ENCODE results near the gene SIVA1. TPM values are rescaled to one million over a fixed set of nuclear protein-coding genes. Genes with fewer than 3 reads are reported as not detected.
A peak's percentile ranks its signal among the peaks of the same experiment; 100 is the strongest.

The SIVA1 gene
- total and polyA plus RNA-seq, 8 donors = 29.1 to 136 (median 42.6) TPM

GRCh38 chr14:104775073-104775489 is 22.1 kb downstream of the SIVA1 start:
- peaks cover 0 to 6% (median 0%) of the 10 kb centered on the region in 3 donors for H3K36me3 ChIP-seq

GRCh38 chr14:104776481-104776880 is 23.5 kb downstream of the SIVA1 start:
- Histone ChIP-seq H3K4me1 (peaks cover 12 to 18% (median 13%) of the 10 kb centered on the region in 3 donors), H3K4me3 (no peak overlapping the region), H3K9me3 (no peaks in the 10 kb centered on the region), H3K27me3 (no peaks in the 10 kb centered on the region), H3K27ac (peak overlapping the region in 2 of 4 donors; percentile 11 to 46), H3K36me3 (peaks cover 0 to 6% (median 0%) of the 10 kb centered on the region in 3 donors)
- intact Hi-C loops (cut with DNase I) = no loop called here
- DNase-seq = peak in 2 of 6 donors; percentile 48 to 72
- WGBS, 2 donors = 97 to 98% methylated on average over 15 of the region's 15 CpGs
- TF ChIP-seq, protein P1, sequence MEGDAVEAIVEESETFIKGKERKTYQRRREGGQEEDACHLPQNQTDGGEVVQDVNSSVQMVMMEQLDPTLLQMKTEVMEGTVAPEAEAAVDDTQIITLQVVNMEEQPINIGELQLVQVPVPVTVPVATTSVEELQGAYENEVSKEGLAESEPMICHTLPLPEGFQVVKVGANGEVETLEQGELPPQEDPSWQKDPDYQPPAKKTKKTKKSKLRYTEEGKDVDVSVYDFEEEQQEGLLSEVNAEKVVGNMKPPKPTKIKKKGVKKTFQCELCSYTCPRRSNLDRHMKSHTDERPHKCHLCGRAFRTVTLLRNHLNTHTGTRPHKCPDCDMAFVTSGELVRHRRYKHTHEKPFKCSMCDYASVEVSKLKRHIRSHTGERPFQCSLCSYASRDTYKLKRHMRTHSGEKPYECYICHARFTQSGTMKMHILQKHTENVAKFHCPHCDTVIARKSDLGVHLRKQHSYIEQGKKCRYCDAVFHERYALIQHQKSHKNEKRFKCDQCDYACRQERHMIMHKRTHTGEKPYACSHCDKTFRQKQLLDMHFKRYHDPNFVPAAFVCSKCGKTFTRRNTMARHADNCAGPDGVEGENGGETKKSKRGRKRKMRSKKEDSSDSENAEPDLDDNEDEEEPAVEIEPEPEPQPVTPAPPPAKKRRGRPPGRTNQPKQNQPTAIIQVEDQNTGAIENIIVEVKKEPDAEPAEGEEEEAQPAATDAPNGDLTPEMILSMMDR (IDR thresholded peaks at IDR 0.05) = no peak
- no peak for FAIRE-seq
- ATAC-seq = no peak

More at GRCh38 chr14:104775073-104775489, 22.1 kb downstream of the SIVA1 start:
- no peaks in the 10 kb centered on the region for H3K27me3 ChIP-seq
- DNase-seq (peak in 2 of 6 donors; percentile 46 to 66), ATAC-seq (no peak), FAIRE-seq (no peak)
- H3K27ac ChIP-seq = peak overlapping the region in 3 of 4 donors; percentile 8 to 39 (median 28)
- intact Hi-C loops (cut with DNase I) = no loop called here
- TF ChIP-seq, protein P1 (IDR thresholded peaks at IDR 0.05) = no peak
- no peaks in the 10 kb centered on the region for H3K9me3 ChIP-seq
- 78 to 80% methylated on average over 13 of the region's 13 CpGs for WGBS, 2 donors
- no peak overlapping the region for H3K4me3 ChIP-seq
- peaks cover 12 to 18% (median 13%) of the 10 kb centered on the region in 3 donors for H3K4me1 ChIP-seq

DNA sequence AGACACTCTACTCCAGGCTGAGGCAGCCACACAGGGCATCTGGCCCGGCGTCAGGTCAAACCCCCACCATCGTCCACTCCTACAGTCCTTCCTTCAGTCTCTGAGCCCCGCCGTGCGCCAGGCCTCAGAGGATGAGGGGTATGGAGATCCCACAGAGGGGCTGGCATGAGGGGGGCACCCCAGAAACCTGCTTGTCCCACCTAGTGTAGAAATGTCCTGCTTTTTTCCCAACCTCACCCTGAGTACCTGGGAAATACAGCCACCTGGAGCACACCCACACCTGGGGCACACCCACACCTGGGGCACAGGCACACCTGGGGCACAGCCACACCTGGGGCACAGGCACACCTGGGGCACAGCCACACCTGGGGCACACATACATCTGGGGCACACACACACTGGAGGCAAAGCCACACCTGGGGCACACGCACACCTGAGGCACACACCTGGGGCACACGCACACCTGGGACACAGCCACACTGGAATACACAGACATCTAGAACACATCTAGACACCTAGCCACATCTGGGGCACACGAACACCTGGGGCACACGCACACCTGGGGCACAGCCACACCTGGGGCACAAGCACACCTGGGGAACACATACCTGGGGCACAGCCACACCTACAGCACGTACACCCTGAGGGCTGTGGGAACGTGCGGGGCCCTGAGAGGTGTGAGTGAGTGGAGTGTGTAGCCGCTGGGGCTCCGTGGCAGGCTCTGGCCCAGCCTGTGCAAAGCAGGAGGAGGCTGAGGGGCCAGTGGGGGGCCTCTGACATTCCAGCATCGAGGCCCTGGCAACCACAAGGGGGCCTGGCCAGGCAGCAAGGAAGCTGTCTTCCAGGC is 24.2 kb downstream of the SIVA1 start:
- peaks cover 12 to 18% (median 13%) of the 10 kb centered on the region in 3 donors for H3K4me1 ChIP-seq
- H3K9me3 ChIP-seq = no peaks in the 10 kb centered on the region
- intact Hi-C loops (cut with DNase I) = no loop called here
- ATAC-seq = no peak
- H3K27me3 ChIP-seq = no peaks in the 10 kb centered on the region
- no peak overlapping the region for H3K4me3 ChIP-seq
- 82 to 85% methylated on average over 15 to 16 of the region's 16 CpGs for WGBS, 2 donors
- TF ChIP-seq, protein P1 (IDR thresholded peaks at IDR 0.05) = no peak
- H3K27ac ChIP-seq = no peak overlapping the region
- peak in 2 of 6 donors; percentile 35 to 67 for DNase-seq
- H3K36me3 ChIP-seq = peaks cover 0 to 5% (median 0%) of the 10 kb centered on the region in 3 donors
- no peak for FAIRE-seq

GRCh38 chr14:104777808-104778249 is 24.9 kb downstream of the SIVA1 start:
- Histone ChIP-seq H3K36me3 (no peaks in the 10 kb centered on the region), H3K4me1 (peaks cover 12 to 18% (median 13%) of the 10 kb centered on the region in 3 donors)
- no peak for FAIRE-seq

More at GRCh38 chr14:104777808-104778249, 24.9 kb downstream of the SIVA1 start:
- H3K9me3 ChIP-seq = no peaks in the 10 kb centered on the region
- 69 to 73% methylated on average over 14 to 15 of the region's 15 CpGs for WGBS, 2 donors
- intact Hi-C loops (cut with DNase I) = no loop called here
- H3K4me3 ChIP-seq = no peak overlapping the region
- no peaks in the 10 kb centered on the region for H3K27me3 ChIP-seq
- DNase-seq (peak in 2 of 6 donors; percentile 36 to 73), ATAC-seq (no peak)
- no peak overlapping the region for H3K27ac ChIP-seq
- TF ChIP-seq, protein P1 (IDR thresholded peaks at IDR 0.05) = no peak
